ENCODE results near the gene EFNB3.
A peak's percentile ranks its signal among the peaks of the same experiment; 100 is the strongest.

The EFNB3 gene

GRCh38 chr17:7717756-7718350, 12.9 kb downstream of the EFNB3 start:
- no peak for DNase-seq (ENCODE audit: low spot score)

DNA sequence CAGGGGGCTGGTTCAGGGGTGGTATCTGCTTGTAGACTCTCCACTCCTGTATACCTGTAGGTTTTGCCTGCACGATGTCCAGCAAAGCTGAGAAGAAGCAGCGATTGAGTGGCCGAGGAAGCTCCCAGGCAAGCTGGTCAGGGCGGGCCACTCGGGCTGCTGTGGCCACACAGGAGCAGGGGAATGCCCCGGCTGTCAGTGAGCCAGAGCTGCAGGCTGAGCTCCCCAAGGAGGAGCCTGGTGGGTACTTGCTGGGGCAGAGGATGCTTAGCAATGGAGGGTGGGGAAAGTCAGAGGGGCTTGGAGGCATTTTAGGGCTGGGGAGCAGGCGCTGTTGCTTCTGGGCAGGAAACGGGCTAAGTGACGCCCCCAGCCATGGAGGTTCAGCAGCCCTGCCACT, 14.7 kb downstream of the EFNB3 start:
- DNase-seq (ENCODE audit: low spot score), result no peak

- no peak for DNase-seq (ENCODE audit: low spot score)
Measured at GRCh38 chr17:7720125-7720524, 15.1 kb downstream of the EFNB3 start.

DNA sequence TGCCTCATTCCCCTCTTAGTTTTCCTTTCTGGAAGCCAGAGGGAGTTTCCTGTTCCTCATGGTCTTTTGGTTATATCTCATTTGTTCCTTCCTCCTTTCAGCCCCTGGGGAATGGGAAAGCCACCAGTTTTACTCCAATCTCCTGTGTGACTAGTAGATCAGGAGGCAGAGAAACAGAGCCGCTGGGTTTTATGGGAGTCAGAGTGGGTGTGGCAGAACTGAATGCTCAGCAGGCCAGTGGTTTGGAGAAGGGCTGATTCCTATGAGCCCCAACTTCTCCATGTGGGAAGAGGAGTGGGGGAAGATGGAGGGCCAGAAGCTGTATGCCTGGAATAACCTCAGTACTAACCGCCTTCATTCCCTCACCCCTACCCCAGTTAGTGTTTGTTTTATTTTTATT, 16.6 kb downstream of the EFNB3 start:
- DNase-seq (ENCODE audit: low spot score), result peak; percentile 43

GRCh38 chr17:7727886-7728285, 22.9 kb downstream of the EFNB3 start:
- no peak for DNase-seq (ENCODE audit: low spot score)

GRCh38 chr17:7729816-7730215, 24.8 kb downstream of the EFNB3 start:
- DNase-seq (ENCODE audit: low spot score), result no peak

DNA sequence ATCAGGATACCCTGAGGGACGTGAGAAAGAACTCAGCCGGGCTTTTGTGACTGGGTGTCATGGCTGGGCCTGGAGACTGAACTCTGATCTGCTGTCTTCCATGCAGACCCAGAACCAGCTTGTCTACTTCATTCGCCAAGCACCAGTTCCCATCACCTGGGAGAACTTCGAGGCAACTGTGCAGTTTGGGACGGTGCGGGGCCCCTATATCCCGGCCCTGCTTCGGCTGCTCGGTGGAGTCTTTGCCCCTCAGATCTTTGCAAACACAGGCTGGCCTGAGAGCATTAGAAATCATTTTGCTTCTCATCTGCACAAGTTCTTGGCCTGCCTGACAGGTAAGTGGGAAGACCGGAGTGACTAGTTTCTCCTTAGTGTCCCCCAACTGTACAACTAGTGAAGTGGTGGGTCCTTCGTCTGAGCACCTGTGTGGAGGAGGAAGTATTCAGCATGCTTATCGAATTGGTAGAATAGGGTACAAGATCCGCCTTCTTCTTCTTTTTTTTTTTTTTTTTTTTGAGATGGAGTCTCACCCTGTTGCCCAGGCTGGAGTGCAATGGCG, 28.1 kb downstream of the EFNB3 start:
- DNase-seq (ENCODE audit: low spot score), result no peak

DNA sequence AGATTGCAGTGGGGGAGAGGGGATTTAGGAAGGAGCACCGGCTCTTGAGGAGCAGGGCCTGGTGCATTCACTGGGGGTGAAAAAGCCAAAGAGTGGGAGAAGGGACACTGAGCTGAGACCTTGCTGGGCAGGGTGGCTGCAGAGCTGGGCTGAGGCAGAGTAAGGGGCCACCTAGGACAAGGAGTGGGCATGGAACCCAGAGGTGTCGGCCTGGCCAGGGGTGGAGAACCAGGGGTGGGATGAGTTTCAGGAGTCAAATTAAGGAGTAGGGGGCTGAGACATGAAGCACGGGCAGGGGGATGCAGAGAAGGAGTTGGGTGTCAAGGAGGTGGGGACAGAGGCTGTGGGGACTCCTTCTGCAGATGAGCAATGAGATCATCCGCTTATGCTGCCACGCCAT, 32.6 kb downstream of the EFNB3 start:
- no peak for DNase-seq (ENCODE audit: low spot score)

GRCh38 chr17:7739746-7740145, 34.7 kb downstream of the EFNB3 start:
- no peak for DNase-seq (ENCODE audit: low spot score)

DNA sequence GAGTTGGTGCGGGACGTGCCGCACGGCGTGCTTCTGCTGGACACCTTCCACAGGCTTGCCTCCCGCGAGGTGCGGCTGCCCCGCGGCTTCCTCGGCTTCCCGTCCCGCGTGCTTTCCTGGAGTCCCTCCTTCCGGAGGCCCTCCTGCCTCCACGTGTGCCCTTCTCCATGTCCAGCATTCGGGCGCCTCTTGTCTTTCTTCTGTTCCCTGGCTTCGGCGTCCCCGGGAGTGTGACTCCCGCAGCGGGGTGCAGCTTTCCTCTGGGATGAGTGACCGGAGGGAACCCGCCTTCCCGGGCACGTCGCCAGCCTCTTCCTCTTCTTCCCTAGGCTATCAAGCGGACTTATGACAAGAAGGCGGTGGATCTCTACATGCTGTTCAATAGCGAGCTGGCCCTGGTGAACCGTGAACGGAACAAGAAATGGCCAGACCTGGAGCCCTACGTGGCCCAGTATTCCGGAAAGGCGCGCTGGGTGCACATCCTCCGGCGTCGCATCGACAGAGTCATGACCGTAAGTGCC, 35.5 kb downstream of the EFNB3 start:
- DNase-seq (ENCODE audit: low spot score), result no peak

DNA sequence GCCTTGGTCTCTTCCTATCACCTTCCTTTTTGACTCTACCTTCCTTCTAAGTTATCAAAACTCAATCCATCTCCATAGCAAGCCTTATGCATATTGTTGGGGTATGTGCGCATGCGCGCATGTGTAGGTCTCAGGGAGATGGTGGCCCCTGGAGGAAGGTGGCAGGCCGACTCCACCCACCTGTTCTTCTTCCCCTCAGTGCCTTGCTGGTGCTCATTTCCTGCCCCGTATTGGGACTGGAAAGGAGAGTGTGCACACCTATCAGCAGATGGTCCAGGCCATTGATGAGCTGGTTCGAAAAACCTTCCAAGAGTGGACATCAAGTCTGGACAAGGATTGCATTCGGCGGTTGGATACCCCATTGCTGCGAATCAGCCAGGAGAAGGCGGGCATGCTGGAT, 37.7 kb downstream of the EFNB3 start:
- no peak for DNase-seq (ENCODE audit: low spot score)

GRCh38 chr17:7744416-7744815, 39.4 kb downstream of the EFNB3 start:
- no peak for DNase-seq (ENCODE audit: low spot score)

DNA sequence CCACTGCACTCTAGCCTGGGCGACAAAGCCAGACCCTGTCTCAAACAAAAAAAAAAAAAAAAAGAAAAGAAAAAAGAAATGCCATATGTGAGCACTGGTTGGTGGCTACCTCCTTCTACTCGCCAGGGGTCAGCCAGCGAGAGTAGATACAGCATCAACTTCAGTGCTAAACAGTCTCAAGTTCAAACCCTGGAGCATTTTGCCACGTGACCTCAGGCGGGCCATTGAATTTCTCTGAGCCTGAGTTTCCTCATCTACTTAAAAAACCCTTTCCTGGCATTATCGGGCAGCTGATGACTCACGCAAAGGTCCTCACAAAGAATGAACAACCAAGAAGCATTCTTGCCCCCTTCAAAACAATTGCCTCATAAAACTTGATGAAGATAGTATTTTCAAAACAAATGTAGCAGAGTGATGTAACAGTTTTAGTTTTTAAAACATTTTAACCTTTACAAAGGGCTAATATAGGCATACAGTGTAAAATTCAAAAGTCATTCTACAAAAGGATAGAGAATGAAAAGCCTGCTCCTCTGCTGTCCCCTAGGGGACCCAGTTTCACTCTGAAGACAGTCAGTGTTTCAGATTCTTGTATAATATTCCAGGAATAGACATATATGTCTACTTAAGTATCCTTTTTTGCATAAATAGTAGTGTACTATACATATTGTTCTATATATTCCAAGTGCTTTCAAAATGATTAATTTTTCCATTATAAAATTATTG, 40.9 kb downstream of the EFNB3 start:
- peak; percentile 76 for DNase-seq (ENCODE audit: low spot score)

GRCh38 chr17:7747635-7748071, 42.7 kb downstream of the EFNB3 start:
- no peak for DNase-seq (ENCODE audit: low spot score)

DNA sequence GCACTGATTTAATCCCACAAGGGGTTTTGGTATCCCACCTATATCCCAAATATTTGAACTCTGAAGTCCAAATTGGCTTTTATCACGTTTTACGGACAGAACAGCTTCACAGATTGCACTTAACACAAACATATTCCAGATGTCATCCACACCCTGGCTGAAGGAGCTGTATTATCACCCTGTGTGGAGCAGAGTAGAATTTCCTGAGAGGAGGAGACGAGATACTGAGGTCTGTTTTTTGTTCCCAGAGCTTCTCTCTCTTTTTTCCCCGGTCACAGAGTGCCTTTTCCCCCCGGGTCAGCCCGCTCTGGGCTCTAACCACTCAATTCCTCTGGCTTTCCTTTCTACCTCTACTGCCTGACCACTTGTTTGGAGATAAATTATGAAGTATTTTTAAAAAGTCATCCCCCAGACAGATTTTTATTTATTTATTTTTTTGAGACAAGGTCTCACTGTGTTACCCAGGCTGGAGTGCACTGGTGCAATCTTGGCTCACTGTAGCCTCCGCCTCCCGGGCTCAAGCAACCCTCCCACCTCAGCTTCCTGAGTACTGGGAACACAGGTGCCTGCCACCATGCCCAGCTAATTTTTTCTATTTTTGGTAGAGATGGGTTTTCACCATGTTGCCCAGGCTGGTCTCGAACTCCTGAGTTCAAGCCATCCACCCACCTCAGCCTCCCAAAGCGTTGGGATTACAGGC, 43.2 kb downstream of the EFNB3 start:
- no peak for DNase-seq (ENCODE audit: low spot score)

DNA sequence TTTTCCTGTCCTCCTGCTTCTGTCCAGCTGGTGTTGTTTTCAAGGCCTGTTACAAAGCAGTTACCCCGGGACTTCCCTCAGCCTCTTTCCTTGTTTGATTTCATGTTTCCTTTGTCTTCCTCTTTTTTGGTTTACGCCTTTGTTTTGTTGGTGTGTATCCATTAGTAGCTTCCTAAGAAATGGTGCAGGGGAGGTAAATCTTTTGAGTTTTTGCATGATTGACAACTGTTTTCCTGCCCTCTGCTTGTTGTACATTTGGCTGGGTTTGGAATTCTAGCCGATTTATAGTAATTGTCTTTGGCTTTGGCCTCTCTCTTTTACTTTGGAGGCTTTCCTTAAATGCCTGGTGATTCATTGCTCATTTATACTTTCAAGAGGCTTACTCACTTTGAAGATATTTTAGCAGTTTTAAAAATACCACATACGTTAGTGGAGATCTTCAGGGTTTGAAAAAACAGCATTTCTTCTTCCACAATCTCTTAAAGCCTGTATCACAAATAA, 45.4 kb downstream of the EFNB3 start:
- DNase-seq (ENCODE audit: low spot score), result peak; percentile 70

GRCh38 chr17:7754656-7755055, 49.7 kb downstream of the EFNB3 start:
- no peak for DNase-seq (ENCODE audit: low spot score)

- DNase-seq (ENCODE audit: low spot score), result no peak
Measured at GRCh38 chr17:7755095-7755890, 50.3 kb downstream of the EFNB3 start.

GRCh38 chr17:7756968-7757367, 52.0 kb downstream of the EFNB3 start:
- no peak for DNase-seq (ENCODE audit: low spot score)
